Activated T-helper 17 cell treated with anti-CD3 and anti-CD28 coated beads, Interleukin-2, amount 50 U/mL, for 72 hours (primary cell): ENCODE measurements around the gene AMY1C. TPM values are rescaled to one million over a fixed set of nuclear protein-coding genes. Genes with fewer than 3 reads are reported as not detected.

Experiments
- ATAC-seq: fragments of 150-1000 bp; cut with Tn5 transposase; replicated peaks from 2 replicates; pipeline ENCODE4 v1.10.0; 2021; ENCODE audit warnings: mild to moderate bottlenecking, moderate library complexity
- H3K27ac Mint-ChIP-seq: one replicate; pipeline ENCODE4 v1.8.0; 2022; ENCODE audit warnings: mixed read lengths
- H3K27me3 Mint-ChIP-seq: one replicate; pipeline ENCODE4 v1.8.0; 2022; ENCODE audit warnings: mixed read lengths
- H3K36me3 Mint-ChIP-seq: one replicate; pipeline ENCODE4 v1.8.0; 2022; ENCODE audit warnings: low read depth, mild to moderate bottlenecking, mixed read lengths
- H3K4me1 Mint-ChIP-seq: one replicate; pipeline ENCODE4 v1.8.0; 2022; ENCODE audit warnings: mixed read lengths
- H3K4me3 Mint-ChIP-seq: one replicate; pipeline ENCODE4 v1.8.0; 2022; ENCODE audit warnings: mild to moderate bottlenecking, mixed read lengths
- H3K9me3 Mint-ChIP-seq: one replicate; pipeline ENCODE4 v1.8.0; 2022; ENCODE audit warnings: mixed read lengths
- total RNA-seq, 2 donors: library from RNA; stranded (reverse); gene quantifications; one replicate each; pipeline ENCODE4 v1.2.3, GENCODE V29; 2022

The AMY1C gene
- total RNA-seq, 2 donors from 2014 or later: not detected

GRCh38 chr1:103790172-103790571 lies 40.5 kb downstream of the AMY1C start:
- Mint-ChIP-seq H3K9me3 (peaks cover 16% of the 10 kb centered on the region), H3K27ac (no peak overlapping the region), H3K36me3 (no peaks in the 10 kb centered on the region), H3K4me1 (no peaks in the 10 kb centered on the region), H3K4me3 (no peak overlapping the region), H3K27me3 (no peaks in the 10 kb centered on the region)
- ATAC-seq: no peak

Other genes starting within 250 kb of the AMY1C start
- gene RNPC3, start 224.2 kb upstream of the AMY1C start, total RNA-seq: 10 to 100 TPM; 14.2 to 27.2 TPM
- 10 to 100 TPM in 1 of 2 donors, 1 to 10 TPM in 1; 6.3 to 14.6 TPM for gene AMY2B, start 178.3 kb upstream of the AMY1C start, total RNA-seq
- not detected for gene AMY2A, start 132.5 kb upstream of the AMY1C start, total RNA-seq
- gene AMY1A, start 94.1 kb upstream of the AMY1C start, total RNA-seq: not detected
- gene AMY1B, start 53.7 kb upstream of the AMY1C start, total RNA-seq: not detected